Measurements from ENCODE around the gene HAPLN3. TPM values are rescaled to one million over a fixed set of nuclear protein-coding genes. Genes with fewer than 3 reads are reported as not detected.

The HAPLN3 gene
- total and polyA plus RNA-seq, 9 donors = 2.7 to 10.0 (median 3.9) TPM

GRCh38 chr15:88881775-88882174 is 13.6 kb downstream of the HAPLN3 start:
- Histone ChIP-seq H3K4me1 (ENCODE audit: insufficient read depth) (no peaks in the 10 kb centered on the region), H3K36me3 (no peaks in the 10 kb centered on the region), H3K4me3 (no peak overlapping the region), H3K27me3 (no peaks in the 10 kb centered on the region), H3K9me3 (no peaks in the 10 kb centered on the region), H3K27ac (no peak overlapping the region)
- no peak for TF ChIP-seq EP300 (IDR thresholded peaks at IDR 0.05)
- TF ChIP-seq, protein P1, sequence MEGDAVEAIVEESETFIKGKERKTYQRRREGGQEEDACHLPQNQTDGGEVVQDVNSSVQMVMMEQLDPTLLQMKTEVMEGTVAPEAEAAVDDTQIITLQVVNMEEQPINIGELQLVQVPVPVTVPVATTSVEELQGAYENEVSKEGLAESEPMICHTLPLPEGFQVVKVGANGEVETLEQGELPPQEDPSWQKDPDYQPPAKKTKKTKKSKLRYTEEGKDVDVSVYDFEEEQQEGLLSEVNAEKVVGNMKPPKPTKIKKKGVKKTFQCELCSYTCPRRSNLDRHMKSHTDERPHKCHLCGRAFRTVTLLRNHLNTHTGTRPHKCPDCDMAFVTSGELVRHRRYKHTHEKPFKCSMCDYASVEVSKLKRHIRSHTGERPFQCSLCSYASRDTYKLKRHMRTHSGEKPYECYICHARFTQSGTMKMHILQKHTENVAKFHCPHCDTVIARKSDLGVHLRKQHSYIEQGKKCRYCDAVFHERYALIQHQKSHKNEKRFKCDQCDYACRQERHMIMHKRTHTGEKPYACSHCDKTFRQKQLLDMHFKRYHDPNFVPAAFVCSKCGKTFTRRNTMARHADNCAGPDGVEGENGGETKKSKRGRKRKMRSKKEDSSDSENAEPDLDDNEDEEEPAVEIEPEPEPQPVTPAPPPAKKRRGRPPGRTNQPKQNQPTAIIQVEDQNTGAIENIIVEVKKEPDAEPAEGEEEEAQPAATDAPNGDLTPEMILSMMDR (IDR thresholded peaks at IDR 0.05) = no peak
- no peak for TF ChIP-seq POLR2A (IDR thresholded peaks at IDR 0.05)
- DNase-seq = no peak
- intact Hi-C loops (cut with DNase I) = no loop called here
- WGBS, 3 donors = 94 to 96% (median 95%) methylated on average over 3 of the region's 3 CpGs

DNA sequence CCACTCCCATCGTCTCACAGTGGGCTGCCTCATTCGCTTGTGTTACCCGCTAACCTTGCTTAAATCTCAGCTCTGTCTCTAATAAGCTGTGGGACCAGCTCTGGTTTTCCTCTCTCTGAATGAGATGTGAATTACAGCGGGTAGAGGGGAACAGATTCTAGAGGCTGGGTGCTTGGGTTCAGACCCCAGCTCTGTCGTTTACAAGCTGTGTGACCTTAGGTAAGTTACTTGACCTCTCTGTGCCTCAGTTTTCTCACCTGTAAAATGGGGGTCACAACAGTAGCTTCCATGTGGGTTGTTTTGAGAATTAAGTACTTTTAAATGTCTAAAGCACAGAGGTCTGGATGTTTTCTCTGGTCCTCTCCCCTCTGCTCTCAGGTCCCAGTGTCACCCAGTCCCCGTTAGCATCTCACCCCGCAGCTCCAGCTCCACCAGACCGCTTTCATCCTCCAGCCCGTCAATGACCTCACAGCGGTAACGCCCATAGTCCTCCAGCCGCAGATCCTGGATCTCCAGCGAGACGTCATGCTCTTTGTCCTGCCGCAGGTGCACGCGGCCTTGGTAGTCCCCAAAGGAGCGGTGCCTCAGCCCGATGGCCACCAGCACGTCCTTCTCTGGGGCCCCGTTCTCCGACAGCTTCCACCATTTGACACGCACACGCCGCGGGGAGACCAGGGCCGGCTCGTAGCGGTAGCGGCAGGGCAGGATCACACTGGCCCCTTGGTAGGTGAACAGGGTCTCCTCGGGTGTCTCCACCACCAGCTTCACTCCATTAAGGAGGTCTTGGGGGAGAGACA is 14.2 kb downstream of the HAPLN3 start:
- Histone ChIP-seq H3K9me3 (no peaks in the 10 kb centered on the region), H3K27ac (no peak overlapping the region), H3K4me3 (no peak overlapping the region), H3K4me1 (ENCODE audit: insufficient read depth) (no peaks in the 10 kb centered on the region), H3K36me3 (no peaks in the 10 kb centered on the region), H3K27me3 (no peaks in the 10 kb centered on the region)
- TF ChIP-seq POLR2A (IDR thresholded peaks at IDR 0.05) (no peak), EP300 (IDR thresholded peaks at IDR 0.05) (no peak)
- TF ChIP-seq, protein P1 (IDR thresholded peaks at IDR 0.05) = no peak
- DNase-seq = no peak
- WGBS, 3 donors = 95 to 96% (median 95%) methylated on average over 31 of the region's 31 CpGs
- intact Hi-C loops (cut with DNase I) = no loop called here

- Histone ChIP-seq H3K36me3 (no peaks in the 10 kb centered on the region), H3K9me3 (no peaks in the 10 kb centered on the region), H3K27me3 (no peaks in the 10 kb centered on the region), H3K4me1 (ENCODE audit: insufficient read depth) (no peaks in the 10 kb centered on the region), H3K27ac (no peak overlapping the region), H3K4me3 (no peak overlapping the region)
- WGBS, 3 donors = 84 to 88% (median 87%) methylated on average over 18 of the region's 18 CpGs
- no peak for DNase-seq
- intact Hi-C loops (cut with DNase I) = no loop called here
- TF ChIP-seq, protein P1 (IDR thresholded peaks at IDR 0.05) = no peak
- TF ChIP-seq EP300 (IDR thresholded peaks at IDR 0.05) = no peak
These were observed 16.6 kb downstream of the HAPLN3 start for GRCh38 chr15:88878720-88879184.

DNA sequence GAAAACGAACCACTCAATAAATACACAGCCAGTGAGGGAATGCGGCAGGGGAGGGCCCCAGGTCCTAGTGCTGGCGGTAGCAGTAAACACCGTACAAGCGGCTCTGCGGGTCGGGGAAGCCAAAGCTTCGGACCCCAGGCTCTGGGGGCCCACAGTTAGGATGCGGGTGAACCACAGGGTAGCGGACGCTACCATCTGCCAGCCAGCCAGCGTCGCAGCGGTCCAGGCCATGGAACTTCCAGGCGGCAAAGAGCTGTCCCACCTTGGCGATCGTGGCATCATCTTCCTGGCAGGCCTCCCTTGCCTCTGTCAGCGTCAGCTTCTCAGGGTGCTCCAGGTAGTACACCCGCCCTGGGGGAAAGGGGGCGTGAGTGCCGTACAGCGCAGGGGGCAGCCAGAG is 17.4 kb downstream of the HAPLN3 start:
- H3K4me1 ChIP-seq (ENCODE audit: insufficient read depth) = no peaks in the 10 kb centered on the region
- no peak for DNase-seq
- TF ChIP-seq, protein P1 (IDR thresholded peaks at IDR 0.05) = no peak
- no peak for TF ChIP-seq EP300 (IDR thresholded peaks at IDR 0.05)
- TF ChIP-seq POLR2A (IDR thresholded peaks at IDR 0.05) = no peak
- no peaks in the 10 kb centered on the region for H3K9me3 ChIP-seq
- WGBS, 3 donors = 91 to 92% (median 91%) methylated on average over 22 of the region's 22 CpGs
- intact Hi-C loops (cut with DNase I) = no loop called here
- no peak overlapping the region for H3K4me3 ChIP-seq
- no peak overlapping the region for H3K27ac ChIP-seq
- H3K27me3 ChIP-seq = no peaks in the 10 kb centered on the region
- no peaks in the 10 kb centered on the region for H3K36me3 ChIP-seq

All from ovary (tissue), 9 donors.